Osteoblast (primary cell): ENCODE data around the gene TRIM3. TPM values are rescaled to one million over a fixed set of nuclear protein-coding genes. Genes with fewer than 3 reads are reported as not detected.

Source experiments
- DNase-seq: peaks from one replicate; pipeline ENCODE4 v3.0.0; 2011; ENCODE audit warnings: low spot score, mixed read lengths; ENCODE audit not compliant: insufficient read length; ENCODE audit errors: missing footprints
- H2AFZ ChIP-seq: 2 replicates; pipeline ENCODE4 v1.6.0; 2011; ENCODE audit warnings: mild to moderate bottlenecking, low read length
- H3K27ac ChIP-seq: 2 replicates; pipeline ENCODE4 v1.5.1; 2011; ENCODE audit warnings: mild to moderate bottlenecking, low read depth, low read length, moderate library complexity
- H3K27me3 ChIP-seq: 2 replicates; pipeline ENCODE4 v1.6.0; 2012; ENCODE audit warnings: mild to moderate bottlenecking, control low read depth, inconsistent platforms, low read length, moderate library complexity; ENCODE audit not compliant: insufficient read depth
- H3K36me3 ChIP-seq: 2 replicates; pipeline ENCODE4 v1.5.1; 2011; ENCODE audit warnings: mild to moderate bottlenecking, low read length, control low read depth, moderate library complexity; ENCODE audit not compliant: insufficient read depth
- H3K4me1 ChIP-seq: 2 replicates; pipeline ENCODE4 v1.5.1; 2011; ENCODE audit warnings: mild to moderate bottlenecking, low read length, control low read depth, moderate library complexity; ENCODE audit not compliant: insufficient read depth
- H3K4me2 ChIP-seq: 2 replicates; pipeline ENCODE4 v1.6.0; 2011; ENCODE audit warnings: mild to moderate bottlenecking, low read length; ENCODE audit not compliant: insufficient read depth
- H3K4me3 ChIP-seq: fragments of 200-600 bp; sonication (generic); 3 replicates; pipeline ENCODE4 v1.5.1; 2012; ENCODE audit warnings: mild to moderate bottlenecking, low read length, inconsistent platforms; ENCODE audit not compliant: insufficient read depth
- H3K79me2 ChIP-seq: 2 replicates; pipeline ENCODE4 v1.6.0; 2012; ENCODE audit warnings: mild to moderate bottlenecking, low read length, control low read depth, inconsistent platforms; ENCODE audit not compliant: insufficient read depth
- H3K9me3 ChIP-seq: 2 replicates; pipeline ENCODE4 v1.5.1; 2011; ENCODE audit warnings: low read depth, low read length, control low read depth
- H4K20me1 ChIP-seq: 2 replicates; pipeline ENCODE4 v1.6.0; 2012; ENCODE audit warnings: mild to moderate bottlenecking, low read length, control low read depth; ENCODE audit not compliant: insufficient read depth
- CTCF ChIP-seq: IDR thresholded peaks from 2 replicates; pipeline ENCODE4 v1.5.1; 2011; ENCODE audit warnings: mild to moderate bottlenecking, low read depth, low read length, moderate library complexity; ENCODE audit errors: extremely low read depth
- total RNA-seq: library from RNA; depleted of rRNA; stranded (reverse); fragments of >200 nt; gene quantifications from 2 replicates; pipeline ENCODE4 v1.2.3, GENCODE V29; 2012

The TRIM3 gene
- total RNA-seq, 1 donor, result 25.3 TPM

- no peak overlapping the region for H3K4me2 ChIP-seq
- no peak for TF ChIP-seq CTCF
- H3K9me3 ChIP-seq, result no peaks in the 10 kb centered on the region
- DNase-seq, result no peak
- peaks cover 21% of the 10 kb centered on the region for H3K79me2 ChIP-seq
- no peak overlapping the region for H3K27ac ChIP-seq
- peaks cover 51% of the 10 kb centered on the region for H3K36me3 ChIP-seq
- no peak overlapping the region for H2AFZ ChIP-seq
- peaks cover 3% of the 10 kb centered on the region for H4K20me1 ChIP-seq
- H3K4me3 ChIP-seq, result no peak overlapping the region
- no peaks in the 10 kb centered on the region for H3K27me3 ChIP-seq
- no peaks in the 10 kb centered on the region for H3K4me1 ChIP-seq
Measured at GRCh38 chr11:6488821-6489220, 15.1 kb upstream of the TRIM3 start.

GRCh38 chr11:6488342-6488741 is 14.6 kb upstream of the TRIM3 start:
- Histone ChIP-seq H3K27ac (no peak overlapping the region), H3K36me3 (peaks cover 52% of the 10 kb centered on the region), H3K4me2 (no peak overlapping the region), H4K20me1 (peaks cover 3% of the 10 kb centered on the region), H2AFZ (no peak overlapping the region), H3K79me2 (peaks cover 25% of the 10 kb centered on the region), H3K9me3 (no peaks in the 10 kb centered on the region), H3K27me3 (no peaks in the 10 kb centered on the region), H3K4me1 (no peaks in the 10 kb centered on the region), H3K4me3 (no peak overlapping the region)
- TF ChIP-seq CTCF, result no peak
- DNase-seq, result no peak

- no peak for TF ChIP-seq CTCF
- no peak overlapping the region for H3K4me2 ChIP-seq
- H3K27ac ChIP-seq, result no peak overlapping the region
- DNase-seq, result no peak
- H3K36me3 ChIP-seq, result peaks cover 55% of the 10 kb centered on the region
- H4K20me1 ChIP-seq, result peaks cover 12% of the 10 kb centered on the region
- no peaks in the 10 kb centered on the region for H3K9me3 ChIP-seq
- H3K79me2 ChIP-seq, result peaks cover 39% of the 10 kb centered on the region
- H2AFZ ChIP-seq, result no peak overlapping the region
- no peaks in the 10 kb centered on the region for H3K27me3 ChIP-seq
- H3K4me1 ChIP-seq, result peaks cover 9% of the 10 kb centered on the region
- H3K4me3 ChIP-seq, result no peak overlapping the region
Measured at GRCh38 chr11:6486938-6487337, 13.2 kb upstream of the TRIM3 start.

GRCh38 chr11:6486256-6486655 is 12.5 kb upstream of the TRIM3 start:
- Histone ChIP-seq H3K36me3 (peaks cover 52% of the 10 kb centered on the region), H3K79me2 (peaks cover 45% of the 10 kb centered on the region)

More at GRCh38 chr11:6486256-6486655, 12.5 kb upstream of the TRIM3 start:
- no peaks in the 10 kb centered on the region for H3K27me3 ChIP-seq
- peaks cover 16% of the 10 kb centered on the region for H4K20me1 ChIP-seq
- TF ChIP-seq CTCF, result no peak
- H3K27ac ChIP-seq, result no peak overlapping the region
- H3K4me1 ChIP-seq, result peaks cover 12% of the 10 kb centered on the region
- H3K9me3 ChIP-seq, result no peaks in the 10 kb centered on the region
- DNase-seq, result no peak
- no peak overlapping the region for H2AFZ ChIP-seq
- H3K4me2 ChIP-seq, result no peak overlapping the region
- H3K4me3 ChIP-seq, result no peak overlapping the region
